ENCODE results near the gene THADA. TPM values are rescaled to one million over a fixed set of nuclear protein-coding genes. Genes with fewer than 3 reads are reported as not detected.
A peak's percentile ranks its signal among the peaks of the same experiment; 100 is the strongest.
"Not testable (repeated sequence)": the region's sequence is repeated elsewhere in the genome, so short reads cannot be mapped to it uniquely, and the experiment has no call there.

Gene THADA
- total RNA-seq, 1 donor from 2014 or later = 43.3 TPM

GRCh38 chr2:43412114-43412753 lies 183.6 kb downstream of the THADA start:
- DNase-seq (ENCODE audit: low read depth) = peak; percentile 58

GRCh38 chr2:43410055-43410604 lies 185.7 kb downstream of the THADA start:
- no peak for DNase-seq (ENCODE audit: low read depth)

GRCh38 chr2:43408407-43409160 lies 187.3 kb downstream of the THADA start:
- DNase-seq (ENCODE audit: low read depth) = no peak

- no peak for DNase-seq (ENCODE audit: low read depth)
Measured at GRCh38 chr2:43407935-43408334, 187.9 kb downstream of the THADA start.

GRCh38 chr2:43406651-43407279 lies 189.1 kb downstream of the THADA start:
- DNase-seq (ENCODE audit: low read depth) = no peak

- no peak for DNase-seq (ENCODE audit: low read depth)
Measured at GRCh38 chr2:43405829-43406228, 190.0 kb downstream of the THADA start.

- DNase-seq (ENCODE audit: low read depth) = peak; percentile 48
Measured at GRCh38 chr2:43402452-43402937, 193.3 kb downstream of the THADA start.

GRCh38 chr2:43402002-43402401 lies 193.8 kb downstream of the THADA start:
- DNase-seq (ENCODE audit: low read depth) = no peak

GRCh38 chr2:43400508-43400907 lies 195.3 kb downstream of the THADA start:
- no peak for DNase-seq (ENCODE audit: low read depth)

- peak; percentile 76 for DNase-seq (ENCODE audit: low read depth)
Measured at GRCh38 chr2:43399515-43400264, 196.1 kb downstream of the THADA start.

- DNase-seq (ENCODE audit: low read depth) = no peak
Measured at GRCh38 chr2:43399098-43399497, 196.7 kb downstream of the THADA start.

- no peak for DNase-seq (ENCODE audit: low read depth)
Measured at GRCh38 chr2:43397821-43398220, 198.0 kb downstream of the THADA start.

- DNase-seq (ENCODE audit: low read depth) = peak; percentile 31
Measured at GRCh38 chr2:43397411-43397810, 198.4 kb downstream of the THADA start.

- DNase-seq (ENCODE audit: low read depth) = not testable (repeated sequence)
Measured at GRCh38 chr2:43396344-43396743, 199.5 kb downstream of the THADA start.

GRCh38 chr2:43393918-43394317 lies 201.9 kb downstream of the THADA start:
- DNase-seq (ENCODE audit: low read depth) = no peak

- DNase-seq (ENCODE audit: low read depth) = no peak
Measured at GRCh38 chr2:43391878-43392215, 204.0 kb downstream of the THADA start.

GRCh38 chr2:43391201-43391877 lies 204.5 kb downstream of the THADA start:
- DNase-seq (ENCODE audit: low read depth) = no peak

- DNase-seq (ENCODE audit: low read depth) = no peak
Measured at GRCh38 chr2:43389581-43390466, 206.0 kb downstream of the THADA start.

- no peak for DNase-seq (ENCODE audit: low read depth)
Measured at GRCh38 chr2:43388371-43388770, 207.5 kb downstream of the THADA start.
